HepG2 (cell line): ENCODE measurements around the gene CD207. TPM values are rescaled to one million over a fixed set of nuclear protein-coding genes. Genes with fewer than 3 reads are reported as not detected.

ENCODE experiments used
- FOXK1 ChIP-seq: sonication (generic); formaldehyde crosslinking; IDR thresholded peaks from 2 replicates; pipeline ENCODE4 v1.4.0; 2020; ENCODE audit warnings: low read depth, missing genetic modification reagents, borderline replicate concordance
- HOXA5 ChIP-seq: sonication (generic); formaldehyde crosslinking; IDR thresholded peaks from 2 replicates; pipeline ENCODE4 v1.4.0; 2020; ENCODE audit warnings: missing genetic modification reagents
- JUND ChIP-seq: sonication (generic); formaldehyde crosslinking; IDR thresholded peaks from 2 replicates; pipeline ENCODE4 v1.8.0; 2022; ENCODE audit warnings: mild to moderate bottlenecking, missing genetic modification reagents
- ZBTB38 ChIP-seq: sonication (generic); formaldehyde crosslinking; IDR thresholded peaks from 2 replicates; pipeline ENCODE4 v1.5.1; 2020; ENCODE audit warnings: mild to moderate bottlenecking, missing genetic modification reagents
- polyA plus RNA-seq, 8 experiments: library from polyadenylated mRNA; depleted of rRNA in 3 of 8; stranded (reverse) in 7 of 8; unstranded in 1 of 8; fragments of >200 nt; fragmentation: Illumina TruSeq in 4 of 8; extraction: Trizol in 4 of 8; gene quantifications; 2 replicates each; pipeline versions ENCODE4 v1.2.1 to v1.2.3, GENCODE V29; 2011 to 2016; ENCODE audit warnings: low read depth in 4 of 8, missing spikeins in 1 of 8, mixed read lengths in 1 of 8; ENCODE audit not compliant: insufficient read depth in 1 of 8
- total RNA-seq, 5 experiments: library from RNA; depleted of rRNA; stranded (reverse); fragments of >200 nt; fragmentation: Illumina TruSeq; extraction: Trizol; gene quantifications; 2 replicates each; pipeline ENCODE4 v1.2.3, GENCODE V29; 2016; ENCODE audit warnings: low read depth in 1 of 5
- TF ChIP-seq, protein P1 (sequence below), 2 experiments: fragments of 450-650 bp in 1 of 2; sonication (generic) in 1 of 2; formaldehyde crosslinking in 1 of 2; IDR thresholded peaks; 2 replicates each; pipeline versions ENCODE4 v1.6.1 to v1.8.0; 2016 to 2022; ENCODE audit warnings: antibody characterized with exemption in 1 of 2, mild to moderate bottlenecking in 1 of 2, missing genetic modification reagents in 1 of 2
- TF ChIP-seq, protein P2 (sequence below): sonication (generic); formaldehyde crosslinking; IDR thresholded peaks from 2 replicates; pipeline ENCODE4 v1.4.0; 2020; ENCODE audit warnings: mild to moderate bottlenecking, missing genetic modification reagents
- TF ChIP-seq, protein P3 (sequence below): sonication (generic); formaldehyde crosslinking; IDR thresholded peaks from 2 replicates; pipeline ENCODE4 v1.4.0; 2020; ENCODE audit warnings: mild to moderate bottlenecking, missing genetic modification reagents

Gene CD207
- total and polyA plus RNA-seq, 2 of the 13 experiments (the other 11 are each of a cell fraction or from before 2014, with no cell fraction given) = 0.09 to 0.15 TPM

DNA sequence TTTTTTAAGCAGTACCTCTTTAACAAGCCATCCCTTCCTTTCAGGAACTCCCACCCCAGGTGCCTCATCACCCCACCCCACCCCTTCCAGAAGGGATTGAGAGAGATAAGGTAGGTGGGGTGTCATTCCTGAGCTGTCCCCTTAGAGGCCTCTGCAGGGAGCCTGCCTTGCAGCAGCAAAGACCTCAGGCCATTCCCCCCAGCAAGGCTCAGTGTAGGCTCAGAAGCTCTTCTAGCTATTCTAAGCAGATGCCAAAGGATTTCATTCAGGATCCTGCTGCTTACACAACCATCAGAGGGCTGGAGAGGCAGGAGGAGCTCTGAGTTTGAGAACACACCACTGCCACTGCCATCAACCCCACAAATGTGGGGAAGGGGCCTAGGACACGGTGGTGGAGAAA, 39.4 kb downstream of the CD207 start (continued):
- TF ChIP-seq, protein P1, sequence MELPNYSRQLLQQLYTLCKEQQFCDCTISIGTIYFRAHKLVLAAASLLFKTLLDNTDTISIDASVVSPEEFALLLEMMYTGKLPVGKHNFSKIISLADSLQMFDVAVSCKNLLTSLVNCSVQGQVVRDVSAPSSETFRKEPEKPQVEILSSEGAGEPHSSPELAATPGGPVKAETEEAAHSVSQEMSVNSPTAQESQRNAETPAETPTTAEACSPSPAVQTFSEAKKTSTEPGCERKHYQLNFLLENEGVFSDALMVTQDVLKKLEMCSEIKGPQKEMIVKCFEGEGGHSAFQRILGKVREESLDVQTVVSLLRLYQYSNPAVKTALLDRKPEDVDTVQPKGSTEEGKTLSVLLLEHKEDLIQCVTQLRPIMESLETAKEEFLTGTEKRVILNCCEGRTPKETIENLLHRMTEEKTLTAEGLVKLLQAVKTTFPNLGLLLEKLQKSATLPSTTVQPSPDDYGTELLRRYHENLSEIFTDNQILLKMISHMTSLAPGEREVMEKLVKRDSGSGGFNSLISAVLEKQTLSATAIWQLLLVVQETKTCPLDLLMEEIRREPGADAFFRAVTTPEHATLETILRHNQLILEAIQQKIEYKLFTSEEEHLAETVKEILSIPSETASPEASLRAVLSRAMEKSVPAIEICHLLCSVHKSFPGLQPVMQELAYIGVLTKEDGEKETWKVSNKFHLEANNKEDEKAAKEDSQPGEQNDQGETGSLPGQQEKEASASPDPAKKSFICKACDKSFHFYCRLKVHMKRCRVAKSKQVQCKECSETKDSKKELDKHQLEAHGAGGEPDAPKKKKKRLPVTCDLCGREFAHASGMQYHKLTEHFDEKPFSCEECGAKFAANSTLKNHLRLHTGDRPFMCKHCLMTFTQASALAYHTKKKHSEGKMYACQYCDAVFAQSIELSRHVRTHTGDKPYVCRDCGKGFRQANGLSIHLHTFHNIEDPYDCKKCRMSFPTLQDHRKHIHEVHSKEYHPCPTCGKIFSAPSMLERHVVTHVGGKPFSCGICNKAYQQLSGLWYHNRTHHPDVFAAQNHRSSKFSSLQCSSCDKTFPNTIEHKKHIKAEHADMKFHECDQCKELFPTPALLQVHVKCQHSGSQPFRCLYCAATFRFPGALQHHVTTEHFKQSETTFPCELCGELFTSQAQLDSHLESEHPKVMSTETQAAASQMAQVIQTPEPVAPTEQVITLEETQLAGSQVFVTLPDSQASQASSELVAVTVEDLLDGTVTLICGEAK (IDR thresholded peaks at IDR 0.05) = no peak
- TF ChIP-seq, protein P1 (CRISPR knock-in tag; IDR thresholded peaks at IDR 0.05) = no peak
- TF ChIP-seq HOXA5 (CRISPR knock-in tag) = no peak
- TF ChIP-seq, protein P2, sequence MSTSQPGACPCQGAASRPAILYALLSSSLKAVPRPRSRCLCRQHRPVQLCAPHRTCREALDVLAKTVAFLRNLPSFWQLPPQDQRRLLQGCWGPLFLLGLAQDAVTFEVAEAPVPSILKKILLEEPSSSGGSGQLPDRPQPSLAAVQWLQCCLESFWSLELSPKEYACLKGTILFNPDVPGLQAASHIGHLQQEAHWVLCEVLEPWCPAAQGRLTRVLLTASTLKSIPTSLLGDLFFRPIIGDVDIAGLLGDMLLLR (CRISPR knock-in tag) = no peak
- TF ChIP-seq ZBTB38 (CRISPR knock-in tag) = no peak
- TF ChIP-seq FOXK1 = no peak
- TF ChIP-seq JUND (CRISPR knock-in tag) = no peak
- TF ChIP-seq, protein P3, sequence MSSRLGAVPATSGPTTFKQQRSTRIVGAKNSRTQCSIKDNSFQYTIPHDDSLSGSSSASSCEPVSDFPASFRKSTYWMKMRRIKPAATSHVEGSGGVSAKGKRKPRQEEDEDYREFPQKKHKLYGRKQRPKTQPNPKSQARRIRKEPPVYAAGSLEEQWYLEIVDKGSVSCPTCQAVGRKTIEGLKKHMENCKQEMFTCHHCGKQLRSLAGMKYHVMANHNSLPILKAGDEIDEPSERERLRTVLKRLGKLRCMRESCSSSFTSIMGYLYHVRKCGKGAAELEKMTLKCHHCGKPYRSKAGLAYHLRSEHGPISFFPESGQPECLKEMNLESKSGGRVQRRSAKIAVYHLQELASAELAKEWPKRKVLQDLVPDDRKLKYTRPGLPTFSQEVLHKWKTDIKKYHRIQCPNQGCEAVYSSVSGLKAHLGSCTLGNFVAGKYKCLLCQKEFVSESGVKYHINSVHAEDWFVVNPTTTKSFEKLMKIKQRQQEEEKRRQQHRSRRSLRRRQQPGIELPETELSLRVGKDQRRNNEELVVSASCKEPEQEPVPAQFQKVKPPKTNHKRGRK (CRISPR knock-in tag) = no peak
